ENCODE measurements around the gene OR10G8. TPM values are rescaled to one million over a fixed set of nuclear protein-coding genes. Genes with fewer than 3 reads are reported as not detected.

Gene OR10G8
- total RNA-seq, 1 donor from 2014 or later, result not detected

DNA sequence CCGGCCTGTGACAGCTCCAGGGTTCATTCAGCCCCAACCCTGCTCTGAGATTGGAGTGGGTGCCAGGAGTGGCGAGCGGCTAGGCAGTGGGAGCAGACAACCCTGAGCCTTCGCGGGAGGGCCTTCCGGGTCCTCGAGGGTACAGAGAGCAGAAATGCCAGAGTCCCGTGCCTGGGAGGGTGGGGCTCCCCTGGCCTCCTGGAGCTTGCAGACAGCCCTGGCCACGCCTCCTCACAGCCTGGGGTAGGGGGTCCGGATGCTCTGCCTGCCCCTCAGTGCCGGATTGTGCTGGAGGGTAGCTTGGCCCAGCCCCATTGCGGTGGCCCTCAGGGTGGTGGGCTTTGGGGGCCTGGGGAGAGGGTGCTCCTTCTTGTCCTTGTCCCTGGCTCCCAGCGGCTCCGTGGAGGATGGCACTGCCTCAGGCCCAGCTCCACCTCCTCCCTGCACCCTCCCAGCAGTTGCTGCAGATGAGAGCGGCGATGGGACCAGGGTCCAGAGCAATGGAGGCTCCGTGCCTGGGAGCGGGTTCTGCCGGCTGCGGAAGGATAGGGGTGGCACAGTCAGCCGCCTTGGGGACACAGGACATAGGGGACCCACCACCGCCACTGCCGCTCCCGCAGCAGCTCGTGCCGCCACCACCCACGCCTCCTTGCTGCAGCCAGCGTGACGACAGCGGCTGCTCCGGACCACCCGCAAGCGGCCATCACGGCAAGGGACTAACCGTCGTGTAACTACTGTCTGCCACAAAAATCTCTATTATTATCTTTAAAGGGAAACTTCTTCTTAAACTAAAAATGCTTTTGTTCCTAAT is 49.4 kb downstream of the OR10G8 start:
- DNase-seq (ENCODE audit: low spot score), result peak; percentile 58
- intact Hi-C loops (cut with DNase I), result no loop called here
- peak; percentile 57 for ATAC-seq

DNA sequence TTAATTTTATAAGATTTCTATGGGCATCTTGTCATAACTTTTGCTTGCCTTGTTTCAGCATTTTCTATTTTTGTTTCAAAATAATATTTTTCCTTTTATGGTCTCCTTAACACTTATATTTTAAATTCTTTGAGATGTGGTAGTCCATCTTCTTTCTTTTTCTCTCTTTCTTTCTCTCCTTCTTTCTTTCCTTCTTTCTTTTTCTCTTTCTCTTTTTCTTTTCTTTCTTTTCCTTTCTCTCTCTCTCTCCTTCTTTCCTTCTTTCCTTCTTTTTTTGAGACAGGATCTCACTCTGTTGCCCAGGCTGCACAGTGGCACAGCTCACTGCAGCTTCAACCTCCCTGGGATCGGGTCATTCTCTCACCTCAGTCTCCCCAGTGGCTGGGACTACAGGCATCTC is 50.7 kb downstream of the OR10G8 start:
- DNase-seq (ENCODE audit: low spot score) (no peak), ATAC-seq (no peak)
- intact Hi-C loops (cut with DNase I), result no loop called here

DNA sequence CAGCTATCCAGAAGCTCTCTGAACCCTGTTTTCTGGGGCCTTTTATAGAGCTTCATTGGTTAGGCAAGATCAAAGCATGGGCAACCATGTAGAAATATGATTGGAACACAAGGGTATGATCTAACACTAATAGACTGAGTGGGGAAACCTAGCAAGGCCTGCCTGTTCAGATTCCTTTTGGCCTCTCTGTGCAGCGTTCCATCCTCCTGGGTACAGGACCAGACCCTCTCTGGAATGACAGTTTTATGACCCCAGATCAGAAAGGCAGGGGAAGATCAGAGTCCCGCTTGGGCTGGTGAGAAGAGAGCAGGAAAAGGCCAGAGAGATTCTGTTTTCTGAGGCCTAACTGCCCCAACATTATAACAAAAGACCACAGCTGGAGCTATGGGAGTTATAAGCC is 52.0 kb downstream of the OR10G8 start:
- ATAC-seq, result no peak
- intact Hi-C loops (cut with DNase I), result no loop called here
- no peak for DNase-seq (ENCODE audit: low spot score)

DNA sequence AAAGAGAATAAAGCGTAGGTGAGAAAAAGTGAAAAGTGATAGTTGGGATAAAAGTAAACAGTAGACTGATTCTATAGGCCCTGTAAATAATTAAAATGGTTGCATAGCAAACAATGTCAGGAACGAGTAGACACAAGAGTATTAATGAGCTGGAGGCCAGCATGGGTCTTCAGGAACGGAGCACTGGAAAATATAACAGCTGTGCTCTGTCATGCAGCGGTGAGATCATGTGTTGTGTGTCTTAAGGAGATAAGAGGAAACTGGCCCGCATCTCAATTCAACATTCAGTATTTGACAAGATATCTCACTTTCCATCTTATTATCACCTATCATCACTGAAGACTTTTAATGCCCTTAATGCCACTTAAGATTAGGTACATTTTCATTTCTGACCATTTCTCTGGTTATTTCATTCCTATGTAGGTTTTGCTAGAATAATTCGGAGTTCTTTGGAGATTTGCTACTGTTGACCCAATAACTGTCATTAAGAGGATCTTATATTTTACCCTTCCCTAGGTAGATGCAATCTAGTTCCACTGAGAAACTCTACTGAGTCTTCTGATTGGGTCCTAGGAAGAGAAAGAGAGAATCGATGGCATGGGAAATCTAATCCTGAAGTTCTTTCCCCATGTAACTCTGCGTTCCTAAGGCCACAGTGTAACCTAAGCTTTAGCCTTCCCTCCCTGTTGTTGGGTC is 53.2 kb downstream of the OR10G8 start:
- DNase-seq (ENCODE audit: low spot score) (no peak), ATAC-seq (no peak)
- intact Hi-C loops (cut with DNase I), result no loop called here

Other genes starting within 250 kb of the OR10G8 start
- gene OR6M1, start 220.4 kb upstream of the OR10G8 start, total RNA-seq, result not detected
- not detected for gene TMEM225, start 141.1 kb upstream of the OR10G8 start, total RNA-seq
- not detected for gene OR8D4, start 124.6 kb upstream of the OR10G8 start, total RNA-seq
- not detected for gene OR4D5, start 87.2 kb upstream of the OR10G8 start, total RNA-seq
- gene OR6T1, start 83.0 kb upstream of the OR10G8 start, total RNA-seq, result not detected
- gene OR10S1, start 49.0 kb upstream of the OR10G8 start, total RNA-seq, result not detected
- gene OR10G6, start 31.6 kb upstream of the OR10G8 start, total RNA-seq, result not detected
- not detected for gene OR10G4, start 13.8 kb upstream of the OR10G8 start, total RNA-seq
- not detected for gene OR10G9, start 3.8 kb upstream of the OR10G8 start, total RNA-seq
- not detected for gene OR10G7, start 14.5 kb downstream of the OR10G8 start, total RNA-seq
- 27.6 TPM for gene VWA5A, start 88.7 kb downstream of the OR10G8 start, total RNA-seq
- gene OR10D3, start 156.5 kb downstream of the OR10G8 start, total RNA-seq, result not detected
- gene OR8G1, start 214.3 kb downstream of the OR10G8 start, total RNA-seq, result not detected
- gene OR8G5, start 229.6 kb downstream of the OR10G8 start, total RNA-seq, result not detected